ENCODE measurements around the gene DHX35. TPM values are rescaled to one million over a fixed set of nuclear protein-coding genes. Genes with fewer than 3 reads are reported as not detected.

The DHX35 gene
- total RNA-seq, 4 donors from 2014 or later, result 6.6 to 16.8 (median 11.0) TPM

DNA sequence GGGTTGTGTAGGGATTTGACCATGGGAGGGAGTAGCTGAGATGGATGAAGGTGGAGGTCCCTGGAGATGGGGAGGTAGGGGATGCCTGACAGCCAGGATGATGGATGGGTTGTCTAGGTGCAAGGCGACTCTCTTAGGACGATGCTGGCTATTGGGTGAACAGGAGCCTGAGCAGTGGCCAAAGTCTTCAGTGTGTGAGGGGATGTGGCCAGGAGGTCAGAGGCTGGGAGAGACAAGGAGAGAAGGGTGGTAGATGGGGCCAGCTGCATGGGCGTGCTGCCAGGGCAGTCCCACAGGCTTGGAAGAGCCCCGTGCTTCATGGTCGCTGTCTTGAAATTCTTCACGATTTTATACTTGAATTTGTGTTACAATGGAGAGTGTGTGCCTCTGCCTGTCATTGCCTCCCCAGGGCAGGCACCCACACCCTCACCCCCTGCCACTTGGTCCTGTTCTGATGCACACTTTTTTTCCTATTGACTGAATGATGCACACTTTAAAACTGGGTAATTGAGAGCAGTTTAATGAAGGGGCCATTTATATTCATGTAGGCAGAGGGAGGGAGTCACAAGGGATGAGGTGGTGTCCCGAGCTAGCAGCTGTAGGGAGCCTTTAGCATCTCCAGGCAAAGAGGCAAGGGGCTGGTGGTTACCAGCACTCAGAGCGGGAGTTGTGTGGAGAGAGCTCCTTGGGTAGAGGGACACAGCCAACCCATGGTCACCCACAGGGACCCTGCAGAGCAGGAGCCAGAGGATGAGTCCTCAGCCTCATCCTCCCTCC lies 120.7 kb downstream of the DHX35 start:
- DNase-seq (ENCODE audit: low spot score in 2 of 2), result no peak
- H3K4me3 ChIP-seq (ENCODE audit: low read depth, poor library complexity, severe bottlenecking), result no peak overlapping the region
- 67 to 71% methylated on average over 8 of the region's 8 CpGs for WGBS, 2 donors
- no peak for TF ChIP-seq POLR2A (IDR thresholded peaks at IDR 0.05)
- no peak for TF ChIP-seq CTCF (IDR thresholded peaks at IDR 0.05)
- intact Hi-C loops (cut with DNase I; ENCODE audit: low total_unique reads), result no loop called here

- WGBS, 2 donors, result 70 to 80% methylated on average over 6 of the region's 6 CpGs
- no peak for DNase-seq (ENCODE audit: low spot score in 2 of 2)
- no peak overlapping the region for H3K4me3 ChIP-seq (ENCODE audit: low read depth, poor library complexity, severe bottlenecking)
- no peak for TF ChIP-seq POLR2A (IDR thresholded peaks at IDR 0.05)
- no peak for TF ChIP-seq CTCF (IDR thresholded peaks at IDR 0.05)
- intact Hi-C loops (cut with DNase I; ENCODE audit: low total_unique reads), result no loop called here
These were observed 121.6 kb downstream of the DHX35 start for GRCh38 chr20:39083761-39084160.

DNA sequence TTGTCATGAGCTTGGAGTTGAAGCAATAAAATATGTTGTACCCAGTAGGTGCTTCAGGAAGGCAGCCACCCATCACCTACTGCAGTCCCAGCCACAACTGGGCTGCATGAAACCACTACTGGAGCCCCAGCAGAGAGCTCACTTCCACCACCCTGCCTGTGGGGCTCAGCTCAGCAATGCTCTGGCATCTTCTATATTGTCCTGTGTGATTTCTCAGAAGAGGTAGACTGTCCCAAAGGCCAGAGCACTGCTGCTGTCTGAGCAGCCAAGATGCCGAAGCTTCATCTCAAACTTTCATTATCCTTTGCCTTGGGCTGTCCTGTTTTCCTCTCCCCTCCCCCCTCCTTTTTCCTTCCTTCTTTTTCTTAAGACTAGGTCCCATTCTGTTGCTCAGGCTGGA lies 126.9 kb downstream of the DHX35 start:
- 45% methylated on average over 1 of the region's 1 CpG for WGBS, 2 donors
- intact Hi-C loops (cut with DNase I; ENCODE audit: low total_unique reads), result no loop called here

More for the DNA sequence above, 126.9 kb downstream of the DHX35 start:
- TF ChIP-seq CTCF (IDR thresholded peaks at IDR 0.05) (no peak), POLR2A (IDR thresholded peaks at IDR 0.05) (no peak)
- no peak for DNase-seq (ENCODE audit: low spot score in 2 of 2)
- no peak overlapping the region for H3K4me3 ChIP-seq (ENCODE audit: low read depth, poor library complexity, severe bottlenecking)

Other genes with a start within 250 kb of the DHX35 start
- gene SLC32A1, start 237.9 kb upstream of the DHX35 start, total RNA-seq, result not detected
- gene ACTR5, start 213.9 kb upstream of the DHX35 start, total RNA-seq, result 10 to 100 TPM in 3 of 4 donors, 1 to 10 TPM in 1; 7.3 to 11.7 (median 10.8) TPM
- gene PPP1R16B, start 156.6 kb upstream of the DHX35 start, total RNA-seq, result 1 to 10 TPM in 3 of 4 donors, under 1 TPM in 1; 0.72 to 3.0 (median 1.4) TPM
- 10 to 100 TPM in 3 of 4 donors, 1 to 10 TPM in 1; 8.7 to 17.4 (median 14.0) TPM for gene FAM83D, start 35.9 kb upstream of the DHX35 start, total RNA-seq

Measured in lower leg skin (tissue), 4 donors.